Astrocyte of the cerebellum (primary cell): Measurements from ENCODE around the gene SNAPC4.

ENCODE experiments used
- DNase-seq: peaks from one replicate; pipeline ENCODE4 v3.0.0-alpha.2; 2011; ENCODE audit warnings: low read depth
- H3K4me3 ChIP-seq: 2 replicates; pipeline ENCODE4 v1.5.1; 2011; ENCODE audit warnings: mild to moderate bottlenecking, low read depth, low read length, moderate library complexity
- CTCF ChIP-seq: IDR thresholded peaks from 2 replicates; pipeline ENCODE4 v1.5.1; 2012; ENCODE audit warnings: low read length, low read depth, moderate library complexity, mild to moderate bottlenecking; ENCODE audit errors: missing control alignments
- in situ Hi-C: cut with HindIII; loops from 2 replicates; pipeline ENCODE4 v1.10.0; 2017; ENCODE audit warnings: low sequenced_read_pairs

Gene SNAPC4

GRCh38 chr9:136371533-136371880 is 28.5 kb downstream of the SNAPC4 start:
- TF ChIP-seq CTCF = no peak
- in situ Hi-C loops = no loop called here
- H3K4me3 ChIP-seq = no peak overlapping the region
- no peak for DNase-seq

GRCh38 chr9:136370687-136371532 is 29.1 kb downstream of the SNAPC4 start:
- no peak for TF ChIP-seq CTCF
- H3K4me3 ChIP-seq = no peak overlapping the region
- DNase-seq = no peak
- in situ Hi-C loops = no loop called here

- no peak for TF ChIP-seq CTCF
- no peak for DNase-seq
- in situ Hi-C loops = no loop called here
- no peak overlapping the region for H3K4me3 ChIP-seq
These were observed 29.9 kb downstream of the SNAPC4 start for GRCh38 chr9:136370037-136370436.

- DNase-seq = no peak
- no peak overlapping the region for H3K4me3 ChIP-seq
- TF ChIP-seq CTCF = no peak
- in situ Hi-C loops = loop anchor here (10.0 kb wide), 1 partner anchor 93 kb away; no protein-coding TSS in a partner anchor
These were observed 31.8 kb downstream of the SNAPC4 start for GRCh38 chr9:136368190-136368589.

GRCh38 chr9:136367296-136368145 is 32.4 kb downstream of the SNAPC4 start:
- no peak overlapping the region for H3K4me3 ChIP-seq
- no peak for DNase-seq
- TF ChIP-seq CTCF = no peak
- in situ Hi-C loops = loop anchor here (10.0 kb wide), 1 partner anchor 93 kb away; no protein-coding TSS in a partner anchor

GRCh38 chr9:136366826-136367225 is 33.1 kb downstream of the SNAPC4 start:
- TF ChIP-seq CTCF = no peak
- no peak overlapping the region for H3K4me3 ChIP-seq
- no peak for DNase-seq
- in situ Hi-C loops = loop anchor here (10.0 kb wide), 1 partner anchor 92 kb away; no protein-coding TSS in a partner anchor
